ENCODE results near the gene PLA2G15. TPM values are rescaled to one million over a fixed set of nuclear protein-coding genes. Genes with fewer than 3 reads are reported as not detected.

The PLA2G15 gene
- total RNA-seq, 1 donor from 2014 or later, result 18.3 TPM

DNA sequence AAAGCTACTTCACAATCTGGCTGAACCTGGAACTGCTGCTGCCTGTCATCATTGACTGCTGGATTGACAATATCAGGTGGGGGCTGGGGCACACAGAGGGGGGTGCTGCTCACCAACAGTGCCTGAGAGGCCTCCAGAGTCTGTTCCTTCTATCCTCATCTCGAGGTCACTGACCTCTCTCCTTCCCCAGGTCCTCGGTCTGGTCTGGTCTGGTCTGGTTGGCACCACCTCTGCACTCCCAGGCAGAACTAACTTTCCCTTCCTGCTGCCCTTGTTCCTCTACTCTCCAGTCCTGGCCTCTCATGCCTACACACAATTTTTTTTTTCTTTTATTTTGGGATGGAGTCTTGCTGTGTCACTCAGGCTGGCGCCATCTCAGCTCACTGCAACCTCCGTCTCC is 4.2 kb downstream of the PLA2G15 start:
- FAIRE-seq (no peak), DNase-seq (ENCODE audit: low spot score in 2 of 2) (no peak)

DNA sequence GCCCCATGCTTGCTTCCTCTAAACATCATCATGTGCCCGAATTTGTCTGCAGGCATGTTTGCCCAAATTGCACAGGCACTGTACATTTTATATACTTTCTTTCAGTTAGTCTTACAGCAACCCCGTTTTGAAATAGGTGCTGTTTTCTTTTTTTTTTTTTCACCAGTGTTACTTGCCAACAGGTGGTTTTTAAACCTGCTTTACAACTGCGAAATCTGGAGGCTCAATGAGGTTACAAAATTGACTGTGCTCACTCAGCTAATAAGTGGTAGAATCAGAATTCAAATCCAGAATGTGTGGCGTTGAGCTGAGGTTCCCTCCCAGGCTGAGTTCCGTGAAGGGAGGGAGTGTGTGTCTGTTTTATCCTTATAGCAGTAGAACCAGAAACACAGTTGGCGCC is 5.8 kb downstream of the PLA2G15 start:
- no peak for FAIRE-seq
- DNase-seq (ENCODE audit: low spot score in 2 of 2), result no peak

GRCh38 chr16:68251832-68252231 is 6.7 kb downstream of the PLA2G15 start:
- no peak for FAIRE-seq
- no peak for DNase-seq (ENCODE audit: low spot score in 2 of 2)

DNA sequence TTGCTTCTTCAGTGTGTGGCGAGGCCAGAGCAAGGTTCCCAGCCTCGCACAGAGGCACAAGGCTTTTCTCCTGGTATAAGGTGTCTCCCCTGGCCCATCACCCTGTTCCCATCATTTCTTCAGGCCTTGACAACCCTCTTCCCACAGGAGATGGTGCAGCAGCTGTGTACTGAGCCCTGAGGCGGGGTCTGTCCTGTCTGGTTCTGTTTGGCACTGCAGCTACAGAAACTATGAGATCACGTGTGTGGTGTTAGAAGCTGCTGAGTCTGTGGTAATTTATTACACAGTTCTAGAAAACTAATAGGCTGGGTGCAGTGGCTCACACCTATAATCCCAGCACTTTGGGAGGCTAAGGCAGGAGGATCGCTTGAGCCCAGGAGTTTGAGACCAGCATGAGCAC is 7.2 kb downstream of the PLA2G15 start:
- DNase-seq (ENCODE audit: low spot score in 2 of 2), result no peak
- no peak for FAIRE-seq

- FAIRE-seq (no peak), DNase-seq (ENCODE audit: low spot score in 2 of 2) (no peak)
Observed at GRCh38 chr16:68253721-68254120, 8.5 kb downstream of the PLA2G15 start.

DNA sequence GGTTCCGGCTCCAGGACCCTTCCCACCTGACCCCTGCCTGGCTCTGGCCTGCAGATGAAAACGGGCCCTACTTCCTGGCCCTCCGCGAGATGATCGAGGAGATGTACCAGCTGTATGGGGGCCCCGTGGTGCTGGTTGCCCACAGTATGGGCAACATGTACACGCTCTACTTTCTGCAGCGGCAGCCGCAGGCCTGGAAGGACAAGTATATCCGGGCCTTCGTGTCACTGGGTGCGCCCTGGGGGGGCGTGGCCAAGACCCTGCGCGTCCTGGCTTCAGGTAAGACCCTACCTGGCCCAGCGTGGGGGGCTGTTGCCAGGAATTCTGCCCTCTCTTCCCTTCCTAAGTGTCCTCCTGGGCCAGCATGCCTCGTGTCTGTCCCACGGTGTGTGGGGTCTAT is 10.5 kb downstream of the PLA2G15 start:
- FAIRE-seq (no peak), DNase-seq (ENCODE audit: low spot score in 2 of 2) (no peak)

GRCh38 chr16:68257251-68257905 is 12.2 kb downstream of the PLA2G15 start:
- DNase-seq (ENCODE audit: low spot score in 2 of 2) (no peak), FAIRE-seq (no peak)

DNA sequence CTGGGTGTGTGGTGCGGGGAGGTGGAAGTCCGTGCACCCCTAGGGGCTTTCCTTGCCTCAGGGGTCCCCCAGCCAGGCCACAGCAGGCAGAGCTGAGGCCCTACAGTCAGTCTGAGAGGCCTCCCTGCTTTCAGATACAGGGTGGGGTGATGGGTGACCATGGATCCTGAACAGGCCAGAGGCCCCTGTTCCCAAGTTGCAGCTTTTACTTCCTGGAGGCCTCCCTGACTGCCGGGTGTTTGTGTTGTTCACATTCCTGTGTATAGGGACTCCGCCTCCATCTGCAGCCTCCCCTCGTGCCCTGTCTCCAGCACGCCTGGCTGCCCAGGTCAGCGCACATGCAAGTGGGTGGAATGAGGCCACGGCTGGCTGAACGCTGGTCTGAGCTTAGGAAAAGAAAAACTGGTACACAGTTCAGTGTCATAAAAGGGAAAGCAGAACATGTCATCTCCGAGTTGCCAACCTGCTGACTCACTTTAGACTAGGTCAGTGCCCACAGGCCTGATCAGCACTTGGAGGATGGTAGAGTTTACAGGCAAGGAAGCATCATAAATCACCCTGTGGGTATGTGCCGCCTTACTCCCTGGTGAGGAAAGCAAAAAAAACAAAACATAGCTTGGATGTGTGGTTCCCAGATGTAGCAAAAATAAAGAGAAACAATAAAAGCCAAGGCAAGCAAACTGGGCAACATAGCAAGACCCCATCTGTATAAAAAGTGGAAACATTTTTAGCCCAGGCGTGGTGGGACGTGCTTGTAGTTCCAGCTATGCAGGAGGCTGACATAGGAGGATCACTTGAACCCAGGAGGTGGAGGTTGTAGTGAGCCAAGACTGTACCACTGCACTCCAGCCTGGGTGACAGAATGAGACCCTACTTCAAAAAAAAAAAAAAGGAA is 13.0 kb downstream of the PLA2G15 start:
- FAIRE-seq, result no peak

DNA sequence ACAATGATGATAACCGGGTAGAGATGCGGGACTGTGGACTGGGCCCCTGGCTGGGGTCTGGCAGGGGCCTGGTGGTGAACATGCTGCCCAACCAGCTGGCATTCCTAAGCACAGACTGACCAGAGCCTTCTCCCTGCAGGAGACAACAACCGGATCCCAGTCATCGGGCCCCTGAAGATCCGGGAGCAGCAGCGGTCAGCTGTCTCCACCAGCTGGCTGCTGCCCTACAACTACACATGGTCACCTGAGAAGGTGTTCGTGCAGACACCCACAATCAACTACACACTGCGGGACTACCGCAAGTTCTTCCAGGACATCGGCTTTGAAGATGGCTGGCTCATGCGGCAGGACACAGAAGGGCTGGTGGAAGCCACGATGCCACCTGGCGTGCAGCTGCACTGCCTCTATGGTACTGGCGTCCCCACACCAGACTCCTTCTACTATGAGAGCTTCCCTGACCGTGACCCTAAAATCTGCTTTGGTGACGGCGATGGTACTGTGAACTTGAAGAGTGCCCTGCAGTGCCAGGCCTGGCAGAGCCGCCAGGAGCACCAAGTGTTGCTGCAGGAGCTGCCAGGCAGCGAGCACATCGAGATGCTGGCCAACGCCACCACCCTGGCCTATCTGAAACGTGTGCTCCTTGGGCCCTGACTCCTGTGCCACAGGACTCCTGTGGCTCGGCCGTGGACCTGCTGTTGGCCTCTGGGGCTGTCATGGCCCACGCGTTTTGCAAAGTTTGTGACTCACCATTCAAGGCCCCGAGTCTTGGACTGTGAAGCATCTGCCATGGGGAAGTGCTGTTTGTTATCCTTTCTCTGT is 14.0 kb downstream of the PLA2G15 start:
- DNase-seq (ENCODE audit: low spot score in 2 of 2) (no peak), FAIRE-seq (no peak)

More for the DNA sequence above, 13.0 kb downstream of the PLA2G15 start:
- no peak for DNase-seq (ENCODE audit: low spot score in 2 of 2)

GRCh38 chr16:68263559-68264127 is 18.5 kb downstream of the PLA2G15 start:
- DNase-seq (ENCODE audit: low spot score in 2 of 2) (no peak), FAIRE-seq (no peak)

GRCh38 chr16:68264128-68265077 is 19.2 kb downstream of the PLA2G15 start, which contains the start of gene SLC7A6:
Gene SLC7A6 (plus strand): TSS chr16:68264526. CDS start chr16:68274727, 10,201 bp downstream.
- peak; percentile 89 to 90 for DNase-seq (ENCODE audit: low spot score in 2 of 2)
- no peak for FAIRE-seq

DNA sequence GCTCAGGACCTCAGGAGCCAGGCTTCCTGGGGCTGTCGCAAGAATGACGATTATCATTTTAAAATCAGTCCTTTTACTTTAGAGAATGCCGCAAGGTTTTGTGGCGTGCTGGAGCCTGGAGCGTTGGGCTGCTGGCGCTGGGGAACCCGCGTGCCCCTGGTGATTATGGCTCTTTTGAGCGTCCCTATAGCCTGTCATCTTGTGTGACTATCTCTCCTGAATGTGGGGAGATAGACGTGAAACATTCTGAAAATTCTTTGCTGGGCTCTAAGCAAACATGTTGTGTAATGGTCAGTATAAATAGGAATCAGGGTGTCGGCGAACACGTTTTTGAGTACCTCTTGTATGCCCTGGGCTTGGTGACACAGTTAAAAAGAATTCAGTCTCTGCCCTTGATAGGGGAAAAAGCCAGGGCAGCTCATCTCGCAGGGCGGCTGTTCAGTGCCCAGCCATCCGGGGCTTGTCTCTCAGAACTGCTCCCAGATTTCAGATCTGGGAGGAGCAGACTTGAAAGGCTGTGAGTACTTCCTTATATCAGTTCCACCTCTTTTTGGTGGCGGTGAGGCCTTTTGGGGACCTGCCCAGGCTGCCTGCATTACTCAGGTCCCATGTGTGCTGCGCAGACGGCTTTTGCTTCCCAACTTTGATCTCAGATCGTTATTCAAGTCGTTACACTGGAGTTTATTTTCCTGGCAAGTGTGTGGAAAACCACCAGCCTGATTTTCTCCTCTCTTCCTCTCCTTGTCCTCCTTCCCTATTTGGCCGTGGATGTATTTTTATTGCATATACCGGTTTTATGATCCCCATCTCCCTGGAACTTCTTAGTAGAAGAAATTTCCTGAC is 20.1 kb downstream of the PLA2G15 start:
- DNase-seq (ENCODE audit: low spot score in 2 of 2), result peak in 1 of 2 donors; percentile 46
- no peak for FAIRE-seq

DNA sequence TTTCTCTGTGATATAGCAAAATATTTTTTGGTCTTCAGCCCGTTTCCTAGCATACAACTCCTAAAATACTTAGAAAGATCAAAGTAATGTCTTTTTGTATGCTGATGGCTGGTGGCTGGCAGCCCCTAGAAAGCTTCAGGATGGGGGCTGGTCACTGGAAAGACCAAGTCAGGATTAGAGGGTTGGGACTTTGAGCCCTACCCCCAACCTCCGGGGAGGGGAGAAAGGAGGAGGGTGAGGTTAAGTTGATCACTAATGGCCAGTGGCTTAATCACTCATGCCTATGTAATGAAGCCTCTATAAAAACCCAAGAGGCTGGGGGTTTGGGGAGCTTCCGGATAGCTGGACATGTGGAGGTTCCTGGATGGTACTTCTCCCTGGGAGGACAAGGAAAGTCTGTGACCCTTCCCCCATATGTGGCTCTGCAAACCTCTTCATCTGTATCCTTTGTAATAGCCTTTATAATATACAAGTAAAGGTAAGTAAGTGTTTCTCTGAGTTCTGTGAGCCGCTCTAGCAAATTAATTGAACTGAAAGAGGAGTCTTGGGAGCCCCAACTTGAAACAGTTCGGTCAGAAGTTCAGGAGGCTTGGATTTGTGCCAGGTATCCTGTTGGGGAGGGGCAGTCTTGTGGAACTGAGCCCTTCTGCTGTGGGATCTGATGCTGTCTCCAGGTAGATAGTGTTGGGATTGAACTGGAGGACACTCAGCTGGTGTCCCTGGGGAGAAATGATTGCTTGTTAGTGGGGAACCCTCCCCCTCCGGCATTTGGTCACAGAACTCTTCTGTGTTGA is 22.6 kb downstream of the PLA2G15 start:
- DNase-seq (ENCODE audit: low spot score in 2 of 2) (no peak), FAIRE-seq (no peak)

GRCh38 chr16:68269793-68270192 is 24.6 kb downstream of the PLA2G15 start:
- FAIRE-seq (no peak), DNase-seq (ENCODE audit: low spot score in 2 of 2) (no peak)

DNA sequence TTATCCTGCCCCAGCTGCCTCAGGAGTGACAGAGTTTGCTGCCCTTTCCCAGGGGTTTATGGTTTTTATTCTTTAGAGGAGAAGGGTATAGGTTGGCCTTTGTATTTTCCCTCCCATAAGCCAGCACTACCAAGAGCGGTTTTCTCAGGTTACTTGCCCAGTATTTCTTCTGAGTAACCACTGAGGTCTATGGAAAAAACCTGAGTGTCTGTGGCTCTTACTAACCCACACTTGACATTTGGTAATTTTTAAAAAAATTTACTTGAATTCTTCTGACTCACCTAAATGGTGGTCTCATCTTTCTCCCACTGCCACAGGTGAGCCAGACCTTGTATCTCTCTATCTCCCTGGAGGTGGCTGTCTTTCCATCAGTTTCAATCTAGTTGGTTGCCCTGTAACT is 25.2 kb downstream of the PLA2G15 start:
- DNase-seq (ENCODE audit: low spot score in 2 of 2), result no peak
- FAIRE-seq, result no peak

- DNase-seq (ENCODE audit: low spot score in 2 of 2), result no peak
- no peak for FAIRE-seq
Observed at GRCh38 chr16:68272507-68273209, 27.5 kb downstream of the PLA2G15 start.

GRCh38 chr16:68273459-68273858 is 28.3 kb downstream of the PLA2G15 start:
- DNase-seq (ENCODE audit: low spot score in 2 of 2) (no peak), FAIRE-seq (no peak)

Data from frontal cortex (tissue), 4 donors.